ENCODE measurements around the gene CD6. TPM values are rescaled to one million over a fixed set of nuclear protein-coding genes. Genes with fewer than 3 reads are reported as not detected.

CD6 gene
- polyA plus RNA-seq, 1 donor (not counting 4 experiments of a cell fraction or from before 2014, with no cell fraction given): 0.03 TPM

DNA sequence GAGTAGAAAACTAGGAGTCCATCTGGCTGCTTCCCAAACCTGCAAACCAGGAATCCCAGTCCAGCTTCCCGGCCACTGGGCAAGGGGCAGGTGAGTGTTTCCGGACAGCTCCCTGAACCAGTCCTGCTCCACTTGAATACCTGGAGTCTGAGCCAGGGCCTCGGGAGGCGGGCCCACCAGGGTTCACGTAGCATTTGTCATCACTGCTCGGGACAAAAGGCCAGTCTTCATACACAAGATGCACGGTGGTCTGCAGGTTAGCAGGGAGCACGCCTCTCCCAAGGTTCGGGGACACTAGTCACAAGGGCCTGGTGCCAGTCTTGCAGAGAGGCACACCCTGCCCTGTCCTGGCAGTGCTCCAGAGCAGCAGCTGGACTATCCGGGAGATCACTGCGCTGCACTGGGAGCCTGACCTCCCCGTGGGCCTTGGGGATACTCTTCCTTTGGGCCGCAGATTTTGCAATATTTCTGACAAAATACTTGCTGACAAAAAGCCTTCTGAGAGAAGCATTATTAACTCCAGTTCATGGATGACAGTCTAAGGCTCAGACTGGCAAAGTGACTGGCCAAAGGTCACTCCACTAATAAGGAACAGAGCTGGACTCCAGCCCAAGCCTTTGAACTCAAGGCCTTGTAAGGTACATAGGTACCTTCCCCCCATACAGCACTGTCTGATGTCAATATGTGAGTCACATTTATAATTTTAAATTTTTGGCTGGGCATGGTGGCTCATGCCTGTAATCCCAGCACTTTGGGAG lies 25.1 kb downstream of the CD6 start:
- Histone ChIP-seq H3K4me2 (ENCODE audit: control insufficient read depth, extremely low read depth, insufficient read depth, low read depth, low read length) (no peak overlapping the region), H3K4me1 (ENCODE audit: control insufficient read depth, extremely low read depth, insufficient read depth, low read length) (no peaks in the 10 kb centered on the region), H3K79me2 (ENCODE audit: control insufficient read depth, insufficient read depth, low read length) (no peaks in the 10 kb centered on the region), H4K20me1 (ENCODE audit: control insufficient read depth, extremely low read depth, insufficient read depth, low read length) (no peaks in the 10 kb centered on the region), H3K9me1 (ENCODE audit: control insufficient read depth, extremely low read depth, insufficient read depth, low read length) (no peaks in the 10 kb centered on the region), H3K27ac (ENCODE audit: control insufficient read depth, insufficient read depth, low read length) (no peak overlapping the region), H2AFZ (ENCODE audit: control insufficient read depth, low read length) (no peak overlapping the region), H3K36me3 (ENCODE audit: control insufficient read depth in 2 of 2, extremely low read depth in 1 of 2, insufficient read depth in 2 of 2, low read length in 2 of 2) (no peaks in the 10 kb centered on the region), H3K9ac (ENCODE audit: control insufficient read depth, extremely low read depth, insufficient read depth, low read length) (no peak overlapping the region), H3K4me3 (ENCODE audit: control insufficient read depth in 2 of 3, extremely low read depth in 1 of 3, insufficient read depth in 2 of 3, low read depth in 1 of 3, low read length in 3 of 3) (no peak overlapping the region), H3K27me3 (ENCODE audit: control insufficient read depth, extremely low read depth, insufficient read depth, low read length) (peaks cover 21% of the 10 kb centered on the region), H3K9me3 (ENCODE audit: control insufficient read depth, low read depth, low read length) (no peaks in the 10 kb centered on the region)
- dilution Hi-C loops (cut with MboI; ENCODE audit: extremely low pct_ligation_motif_present, low sequenced_read_pairs): no loop called here
- TF ChIP-seq EZH2 (IDR thresholded peaks at IDR 0.05; ENCODE audit: low read length) (no peak), CTCF (optimal IDR thresholded peaks at IDR 0.05 in 1 of 3, IDR thresholded peaks at IDR 0.05 in 1 of 3, conservative IDR thresholded peaks at IDR 0.05 in 1 of 3; ENCODE audit: extremely low read depth in 1 of 3, insufficient read depth in 2 of 3, low read length in 3 of 3) (no peak)
- DNase-seq (ENCODE audit: low read depth, low spot score): no peak
- no peak for FAIRE-seq

GRCh38 chr11:61000426-61000825 lies 28.9 kb downstream of the CD6 start:
- no peak overlapping the region for H3K27ac ChIP-seq (ENCODE audit: control insufficient read depth, insufficient read depth, low read length)
- no peaks in the 10 kb centered on the region for H3K36me3 ChIP-seq (ENCODE audit: control insufficient read depth in 2 of 2, extremely low read depth in 1 of 2, insufficient read depth in 2 of 2, low read length in 2 of 2)
- H3K9me1 ChIP-seq (ENCODE audit: control insufficient read depth, extremely low read depth, insufficient read depth, low read length): no peaks in the 10 kb centered on the region
- no peaks in the 10 kb centered on the region for H3K4me1 ChIP-seq (ENCODE audit: control insufficient read depth, extremely low read depth, insufficient read depth, low read length)
- TF ChIP-seq CTCF (optimal IDR thresholded peaks at IDR 0.05 in 1 of 3, IDR thresholded peaks at IDR 0.05 in 1 of 3, conservative IDR thresholded peaks at IDR 0.05 in 1 of 3; ENCODE audit: extremely low read depth in 1 of 3, insufficient read depth in 2 of 3, low read length in 3 of 3) (no peak), EZH2 (IDR thresholded peaks at IDR 0.05; ENCODE audit: low read length) (no peak)
- FAIRE-seq (no peak), DNase-seq (ENCODE audit: low read depth, low spot score) (no peak)
- no peak overlapping the region for H3K4me3 ChIP-seq (ENCODE audit: control insufficient read depth in 2 of 3, extremely low read depth in 1 of 3, insufficient read depth in 2 of 3, low read depth in 1 of 3, low read length in 3 of 3)
- no peaks in the 10 kb centered on the region for H3K79me2 ChIP-seq (ENCODE audit: control insufficient read depth, insufficient read depth, low read length)
- dilution Hi-C loops (cut with MboI; ENCODE audit: extremely low pct_ligation_motif_present, low sequenced_read_pairs): no loop called here
- H2AFZ ChIP-seq (ENCODE audit: control insufficient read depth, low read length): no peak overlapping the region
- no peak overlapping the region for H3K4me2 ChIP-seq (ENCODE audit: control insufficient read depth, extremely low read depth, insufficient read depth, low read depth, low read length)
- peaks cover 6% of the 10 kb centered on the region for H3K27me3 ChIP-seq (ENCODE audit: control insufficient read depth, extremely low read depth, insufficient read depth, low read length)
- no peak overlapping the region for H3K9ac ChIP-seq (ENCODE audit: control insufficient read depth, extremely low read depth, insufficient read depth, low read length)
- H4K20me1 ChIP-seq (ENCODE audit: control insufficient read depth, extremely low read depth, insufficient read depth, low read length): no peaks in the 10 kb centered on the region
- H3K9me3 ChIP-seq (ENCODE audit: control insufficient read depth, low read depth, low read length): no peaks in the 10 kb centered on the region

All from keratinocyte (primary cell).